ENCODE data around the gene TRMT2B.

- TF ChIP-seq, protein P1, sequence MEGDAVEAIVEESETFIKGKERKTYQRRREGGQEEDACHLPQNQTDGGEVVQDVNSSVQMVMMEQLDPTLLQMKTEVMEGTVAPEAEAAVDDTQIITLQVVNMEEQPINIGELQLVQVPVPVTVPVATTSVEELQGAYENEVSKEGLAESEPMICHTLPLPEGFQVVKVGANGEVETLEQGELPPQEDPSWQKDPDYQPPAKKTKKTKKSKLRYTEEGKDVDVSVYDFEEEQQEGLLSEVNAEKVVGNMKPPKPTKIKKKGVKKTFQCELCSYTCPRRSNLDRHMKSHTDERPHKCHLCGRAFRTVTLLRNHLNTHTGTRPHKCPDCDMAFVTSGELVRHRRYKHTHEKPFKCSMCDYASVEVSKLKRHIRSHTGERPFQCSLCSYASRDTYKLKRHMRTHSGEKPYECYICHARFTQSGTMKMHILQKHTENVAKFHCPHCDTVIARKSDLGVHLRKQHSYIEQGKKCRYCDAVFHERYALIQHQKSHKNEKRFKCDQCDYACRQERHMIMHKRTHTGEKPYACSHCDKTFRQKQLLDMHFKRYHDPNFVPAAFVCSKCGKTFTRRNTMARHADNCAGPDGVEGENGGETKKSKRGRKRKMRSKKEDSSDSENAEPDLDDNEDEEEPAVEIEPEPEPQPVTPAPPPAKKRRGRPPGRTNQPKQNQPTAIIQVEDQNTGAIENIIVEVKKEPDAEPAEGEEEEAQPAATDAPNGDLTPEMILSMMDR (IDR thresholded peaks at IDR 0.05): no peak
- TF ChIP-seq TCF7L2 (IDR thresholded peaks at IDR 0.05; ENCODE audit: low read depth, low read length) (no peak), POLR2AphosphoS5 (IDR thresholded peaks at IDR 0.05; ENCODE audit: low read depth, low read length) (no peak)
These were observed 27.0 kb upstream of the TRMT2B start, which contains the start of gene TMEM35A for GRCh38 chrX:101078716-101079598.

Data from Panc1 (cell line).